A673 (cell line): ENCODE data around the gene FAM131C. TPM values are rescaled to one million over a fixed set of nuclear protein-coding genes. Genes with fewer than 3 reads are reported as not detected.
"Not testable (repeated sequence)": the region's sequence is repeated elsewhere in the genome, so short reads cannot be mapped to it uniquely, and the experiment has no call there.

Experiments
- BruUV-seq: library from RNA; stranded (reverse); fragments of 400-500 nt; replicated peaks from 2 replicates; lab custom pipeline; 2021; lab: Mats Ljungman, UMichigan
- CTCF ChIA-PET: fragments of 300-600 bp; sonication (Branson Sonifier 250); formaldehyde crosslinking; loops from one replicate; lab custom pipeline; 2022; ENCODE audit warnings: antibody characterized with exemption; lab: Charles Lee
- POLR2A ChIA-PET: fragments of 300-600 bp; sonication (Branson Sonifier 250); formaldehyde crosslinking; loops from one replicate; lab custom pipeline; 2022; ENCODE audit warnings: antibody characterized with exemption; ENCODE audit not compliant: low non-redundant PET; lab: Charles Lee
- DNase-seq: peaks from one replicate; pipeline ENCODE4 v3.0.0-alpha.2; 2015; ENCODE audit warnings: low spot score
- H3K27ac ChIP-seq: fragments of 200-600 bp; sonication (generic); 2 replicates; pipeline ENCODE4 v1.5.1; 2016; ENCODE audit warnings: mixed run types, low read depth, mild to moderate bottlenecking, mixed read lengths, antibody characterized with exemption, low read length; ENCODE audit not compliant: poor library complexity, severe bottlenecking
- H3K27me3 ChIP-seq: fragments of 200-600 bp; sonication (generic); replicated peaks from 2 replicates; pipeline ENCODE4 v1.6.1; 2017; ENCODE audit warnings: mixed run types, low read depth, mild to moderate bottlenecking, mixed read lengths, antibody characterized with exemption, low read length; ENCODE audit not compliant: insufficient read depth, poor library complexity
- H3K36me3 ChIP-seq: fragments of 200-600 bp; sonication (generic); 2 replicates; pipeline ENCODE4 v1.6.1; 2016; ENCODE audit warnings: mixed run types, mild to moderate bottlenecking, mixed read lengths, antibody characterized with exemption, low read length; ENCODE audit not compliant: insufficient read depth, poor library complexity, severe bottlenecking
- H3K4me1 ChIP-seq: fragments of 200-600 bp; sonication (generic); 2 replicates; pipeline ENCODE4 v1.6.1; 2017; ENCODE audit warnings: mixed run types, mild to moderate bottlenecking, mixed read lengths, antibody characterized with exemption, low read length; ENCODE audit not compliant: insufficient read depth, poor library complexity, severe bottlenecking
- H3K4me3 ChIP-seq: fragments of 200-600 bp; sonication (generic); 2 replicates; pipeline ENCODE4 v1.5.1; 2016; ENCODE audit warnings: low read depth, mixed run types, mild to moderate bottlenecking, mixed read lengths, low read length; ENCODE audit not compliant: poor library complexity, severe bottlenecking
- H3K9me3 ChIP-seq: fragments of 200-600 bp; sonication (generic); 2 replicates; pipeline ENCODE4 v1.6.1; 2016; ENCODE audit warnings: mixed run types, low read depth, mild to moderate bottlenecking, mixed read lengths, antibody characterized with exemption, low read length; ENCODE audit not compliant: poor library complexity, severe bottlenecking
- EZH2 ChIP-seq: fragments of 200-600 bp; sonication (generic); IDR thresholded peaks from 2 replicates; pipeline ENCODE4 v1.6.1; 2017; ENCODE audit warnings: borderline replicate concordance, low read depth, mild to moderate bottlenecking, mixed read lengths, antibody characterized with exemption, low read length; ENCODE audit not compliant: poor library complexity, severe bottlenecking
- intact Hi-C: fragments of 100-400 bp; cut with micrococcal nuclease; formaldehyde crosslinking; loops from one replicate; pipeline ENCODE4 v1.10.0; 2022; ENCODE audit not compliant: unreplicated experiment
- total RNA-seq: library from RNA; stranded (reverse); gene quantifications from 2 replicates; pipeline ENCODE4 v1.2.3, GENCODE V29; 2021
- TF ChIP-seq, protein P1 (sequence below): fragments of 300-800, 200-600 bp; sonication (generic); conservative IDR thresholded peaks from 2 replicates; pipeline ENCODE4 v1.5.1; 2017; ENCODE audit warnings: low read depth, mild to moderate bottlenecking, antibody characterized with exemption, low read length, moderate library complexity, mixed read lengths

FAM131C gene
- total RNA-seq, 1 experiment from 2014 or later = 0.71 TPM

DNA sequence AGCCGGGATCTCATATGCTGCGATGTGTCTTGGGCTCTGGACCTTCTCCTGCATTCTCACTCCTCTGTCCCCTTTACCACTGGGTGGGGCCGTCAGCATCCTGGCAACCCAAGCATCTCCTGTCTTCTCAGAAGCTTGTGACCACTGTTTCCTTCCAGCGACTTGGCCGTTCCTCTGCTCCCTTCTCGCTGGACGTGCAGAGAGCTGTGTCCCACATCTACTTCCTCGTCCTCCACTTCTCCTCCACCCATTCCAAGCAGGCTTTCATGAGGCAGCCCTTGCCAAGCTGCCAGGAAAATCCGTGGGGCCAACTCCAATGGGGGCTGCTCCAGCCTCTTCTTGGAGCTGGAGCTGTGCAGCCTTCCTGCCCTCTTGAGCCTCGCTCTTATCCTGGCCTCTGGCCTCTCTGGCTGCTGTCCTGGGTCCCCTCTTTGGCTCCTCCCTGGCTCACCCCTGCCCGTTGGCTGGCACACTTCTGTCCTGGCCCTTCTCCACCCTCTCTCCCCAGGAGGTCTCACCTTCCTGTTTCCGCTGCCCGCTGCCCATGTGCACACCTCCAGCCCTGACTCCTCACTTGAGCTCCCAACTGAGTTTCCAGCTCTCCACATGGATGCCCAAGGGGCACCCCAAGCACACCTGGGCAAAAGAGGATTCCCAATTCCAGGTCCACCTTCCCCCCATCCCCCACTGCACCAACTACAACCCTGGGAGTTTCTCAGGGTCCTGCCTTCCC lies 8.7 kb downstream of the FAM131C start:
- no peaks in the 10 kb centered on the region for H3K27me3 ChIP-seq
- no peak for TF ChIP-seq EZH2
- TF ChIP-seq, protein P1, sequence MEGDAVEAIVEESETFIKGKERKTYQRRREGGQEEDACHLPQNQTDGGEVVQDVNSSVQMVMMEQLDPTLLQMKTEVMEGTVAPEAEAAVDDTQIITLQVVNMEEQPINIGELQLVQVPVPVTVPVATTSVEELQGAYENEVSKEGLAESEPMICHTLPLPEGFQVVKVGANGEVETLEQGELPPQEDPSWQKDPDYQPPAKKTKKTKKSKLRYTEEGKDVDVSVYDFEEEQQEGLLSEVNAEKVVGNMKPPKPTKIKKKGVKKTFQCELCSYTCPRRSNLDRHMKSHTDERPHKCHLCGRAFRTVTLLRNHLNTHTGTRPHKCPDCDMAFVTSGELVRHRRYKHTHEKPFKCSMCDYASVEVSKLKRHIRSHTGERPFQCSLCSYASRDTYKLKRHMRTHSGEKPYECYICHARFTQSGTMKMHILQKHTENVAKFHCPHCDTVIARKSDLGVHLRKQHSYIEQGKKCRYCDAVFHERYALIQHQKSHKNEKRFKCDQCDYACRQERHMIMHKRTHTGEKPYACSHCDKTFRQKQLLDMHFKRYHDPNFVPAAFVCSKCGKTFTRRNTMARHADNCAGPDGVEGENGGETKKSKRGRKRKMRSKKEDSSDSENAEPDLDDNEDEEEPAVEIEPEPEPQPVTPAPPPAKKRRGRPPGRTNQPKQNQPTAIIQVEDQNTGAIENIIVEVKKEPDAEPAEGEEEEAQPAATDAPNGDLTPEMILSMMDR = no peak
- intact Hi-C loops = no loop called here
- H3K36me3 ChIP-seq = no peaks in the 10 kb centered on the region
- BruUV-seq = no TSS peak
- no peaks in the 10 kb centered on the region for H3K4me1 ChIP-seq
- CTCF ChIA-PET = interaction anchor here (0.8 kb wide), 1 partner anchor 9 kb away, joined by 3 read pairs; the partner anchor contains the start of gene FAM131C
- no peak for DNase-seq
- no peaks in the 10 kb centered on the region for H3K9me3 ChIP-seq
- no peak overlapping the region for H3K27ac ChIP-seq
- POLR2A ChIA-PET = no interaction called here
- no peak overlapping the region for H3K4me3 ChIP-seq

DNA sequence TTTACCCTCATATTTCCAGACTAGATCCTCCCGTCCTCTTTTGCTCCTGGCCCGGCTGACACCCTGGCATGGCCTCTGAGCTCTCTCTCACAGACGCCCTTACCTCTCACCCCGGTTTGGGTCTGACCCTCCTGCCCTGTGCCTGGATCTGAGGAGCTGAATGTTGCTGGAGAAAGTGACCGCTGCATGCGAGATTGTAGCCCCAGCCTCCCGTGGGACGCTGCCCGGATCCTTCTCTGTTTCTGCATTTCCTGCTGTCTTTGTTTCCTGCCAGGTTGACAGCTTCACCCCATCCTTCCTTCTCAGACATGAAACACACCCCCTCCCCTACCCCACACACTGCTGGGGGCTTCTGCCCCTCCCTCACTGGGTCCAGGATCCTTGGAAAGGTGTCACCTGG lies 9.5 kb downstream of the FAM131C start:
- no peak for DNase-seq
- no peak overlapping the region for H3K4me3 ChIP-seq
- H3K27ac ChIP-seq = no peak overlapping the region
- TF ChIP-seq, protein P1 = no peak
- no peak for TF ChIP-seq EZH2
- H3K36me3 ChIP-seq = no peaks in the 10 kb centered on the region
- CTCF ChIA-PET = no interaction called here
- H3K4me1 ChIP-seq = no peaks in the 10 kb centered on the region
- POLR2A ChIA-PET = no interaction called here
- no TSS peak for BruUV-seq
- intact Hi-C loops = no loop called here
- H3K9me3 ChIP-seq = no peaks in the 10 kb centered on the region
- H3K27me3 ChIP-seq = no peaks in the 10 kb centered on the region

DNA sequence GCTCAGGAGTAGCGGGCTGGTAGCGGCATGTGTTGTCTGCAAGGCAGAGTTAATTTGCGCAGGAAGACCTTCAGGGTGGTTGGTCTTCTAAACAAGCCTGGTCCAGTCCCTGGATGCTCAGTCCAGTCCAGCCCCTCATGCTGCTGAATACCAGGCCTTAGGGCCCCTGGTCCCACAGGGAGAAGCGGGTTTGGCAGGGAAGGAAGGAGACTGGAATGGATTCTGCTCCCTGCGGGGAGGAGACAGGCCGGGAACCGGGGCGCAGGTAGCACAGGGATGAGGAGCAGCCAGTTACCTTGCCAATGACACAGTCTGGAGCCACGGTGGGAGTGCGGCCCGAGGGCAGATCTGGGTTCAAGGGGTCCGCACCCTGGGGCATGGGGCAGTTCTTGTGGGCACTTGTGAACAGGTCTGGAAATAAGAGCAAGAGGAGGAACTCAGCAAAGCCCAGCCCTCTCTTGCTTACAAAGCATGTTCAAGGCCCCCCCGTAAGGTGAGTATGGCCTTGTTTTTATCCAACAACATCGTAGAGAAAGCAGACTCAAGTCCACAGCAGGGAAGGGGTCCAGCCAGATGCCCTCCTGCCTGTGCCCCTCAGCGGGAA lies 10.1 kb downstream of the FAM131C start:
- Histone ChIP-seq H3K9me3 (no peaks in the 10 kb centered on the region), H3K4me1 (no peaks in the 10 kb centered on the region), H3K27me3 (no peaks in the 10 kb centered on the region), H3K4me3 (no peak overlapping the region), H3K27ac (no peak overlapping the region), H3K36me3 (no peaks in the 10 kb centered on the region)
- no peak for DNase-seq
- BruUV-seq = no TSS peak
- intact Hi-C loops = no loop called here
- POLR2A ChIA-PET = no interaction called here
- no peak for TF ChIP-seq EZH2
- TF ChIP-seq, protein P1 = no peak
- CTCF ChIA-PET = interaction anchor here (0.9 kb wide), 1 partner anchor 23 kb away, joined by 3 read pairs; no protein-coding TSS in a partner anchor

DNA sequence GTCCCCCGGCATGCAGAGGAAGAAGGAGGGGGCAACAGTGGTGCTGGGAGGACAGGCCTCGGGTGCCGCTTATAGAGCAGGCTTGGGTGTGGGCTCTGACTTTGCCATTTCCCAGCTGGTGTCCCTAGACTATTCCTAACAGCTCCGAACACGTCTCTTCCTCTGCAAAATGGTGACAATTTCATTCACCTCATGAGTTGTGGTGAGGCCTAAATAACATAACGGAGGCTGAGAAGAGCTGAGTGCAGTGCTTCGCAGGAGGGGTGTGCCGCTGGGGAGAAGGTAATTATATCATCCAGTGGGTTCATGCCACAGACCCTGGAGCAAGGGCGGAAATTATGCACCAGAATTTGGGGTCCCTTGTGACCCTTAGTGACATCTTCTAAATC lies 10.8 kb downstream of the FAM131C start:
- H3K27ac ChIP-seq, H3K4me1 ChIP-seq, DNase-seq, POLR2A ChIA-PET, H3K36me3 ChIP-seq, H3K27me3 ChIP-seq, H3K9me3 ChIP-seq, H3K4me3 ChIP-seq, BruUV-seq: not testable (repeated sequence)
- CTCF ChIA-PET = interaction anchor here (0.9 kb wide), 1 partner anchor 22 kb away, joined by 3 read pairs; no protein-coding TSS in a partner anchor
- intact Hi-C loops = loop anchor here (1.0 kb wide), 1 partner anchor 24 kb away; no protein-coding TSS in a partner anchor
